GM18499 (cell line): ENCODE measurements around the gene DTL.

Source experiments
- ATAC-seq: cut with Tn5 transposase; IDR thresholded peaks from one replicate; pipeline ENCODE4 v1.9.1; 2021; ENCODE audit warnings: moderate number of reproducible peaks; ENCODE audit not compliant: insufficient read depth, unreplicated experiment

DTL gene

GRCh38 chr1:212034516-212035122, 929 bp upstream of the DTL start:
- no peak for ATAC-seq

DNA sequence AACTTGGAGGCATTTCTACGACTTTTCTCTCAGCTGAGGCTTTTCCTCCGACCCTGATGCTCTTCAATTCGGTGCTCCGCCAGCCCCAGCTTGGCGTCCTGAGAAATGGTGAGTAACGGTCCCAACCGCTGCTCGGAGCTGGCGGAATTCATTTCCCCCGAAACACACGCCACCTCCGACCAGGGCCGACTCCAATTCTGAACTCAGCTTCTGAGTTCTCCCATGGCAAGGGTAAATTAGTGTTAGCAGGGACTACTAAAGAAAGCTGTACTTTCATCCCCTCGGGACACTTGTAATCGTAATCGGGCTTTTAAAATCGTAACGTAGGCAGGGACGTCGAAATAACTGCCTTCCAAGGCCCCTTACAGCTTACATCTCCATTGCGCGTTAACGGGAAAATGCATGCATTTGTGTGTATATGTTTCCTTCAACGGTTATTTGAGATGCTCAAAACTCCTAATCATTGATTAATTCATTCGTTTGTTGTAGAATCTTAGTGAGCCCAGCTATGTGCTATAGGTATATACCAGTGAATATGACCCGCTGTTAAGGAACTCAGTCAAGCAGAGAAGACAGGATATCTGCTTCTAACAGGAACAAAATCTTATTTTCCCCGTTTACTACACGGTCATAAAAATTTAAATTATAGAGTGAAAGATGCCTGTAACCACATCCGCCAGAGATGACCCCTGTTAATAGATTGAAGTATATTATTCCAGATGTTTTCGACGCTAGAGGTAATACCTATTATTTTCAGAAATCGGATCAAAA, 472 bp downstream of the DTL start:
- peak; percentile 1 for ATAC-seq

DNA sequence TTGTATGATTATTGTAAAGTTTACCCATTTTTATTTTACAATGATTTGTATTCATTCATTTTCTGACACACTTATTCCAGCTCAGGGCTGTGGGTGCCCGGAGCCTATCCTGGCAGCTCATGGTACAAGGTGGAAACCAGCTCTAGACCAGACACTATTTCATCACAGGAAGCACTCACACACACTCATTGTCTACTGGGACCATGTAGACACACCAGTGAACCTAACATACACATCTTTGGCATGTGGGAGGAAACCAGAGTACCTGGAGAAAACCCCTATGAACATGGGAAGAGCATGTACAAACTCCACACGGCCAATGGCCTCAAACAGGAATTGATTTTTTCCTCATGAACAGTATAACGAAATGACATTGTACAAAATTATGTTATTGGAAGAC, 2.4 kb downstream of the DTL start:
- ATAC-seq: no peak

DNA sequence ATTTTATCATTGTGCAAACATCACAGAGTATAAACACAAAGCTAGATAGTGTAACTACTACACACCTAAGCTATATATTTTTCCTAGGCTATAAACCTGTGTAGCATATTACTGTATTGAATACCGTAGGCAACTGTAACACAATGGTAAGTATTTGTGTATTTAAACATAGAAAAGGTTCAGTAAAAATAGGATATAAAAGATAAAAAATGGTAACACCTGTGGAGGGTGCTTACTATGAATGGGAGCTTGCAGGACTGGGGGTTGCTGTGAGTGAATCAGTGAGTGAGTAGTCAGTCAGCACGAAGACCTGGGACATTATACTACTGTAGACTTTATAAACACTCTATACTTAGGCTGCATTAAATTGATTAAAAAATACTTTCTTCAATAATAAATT, 4.1 kb downstream of the DTL start:
- ATAC-seq: no peak

- ATAC-seq: no peak
These were observed 5.3 kb downstream of the DTL start for GRCh38 chr1:212040629-212041412.

DNA sequence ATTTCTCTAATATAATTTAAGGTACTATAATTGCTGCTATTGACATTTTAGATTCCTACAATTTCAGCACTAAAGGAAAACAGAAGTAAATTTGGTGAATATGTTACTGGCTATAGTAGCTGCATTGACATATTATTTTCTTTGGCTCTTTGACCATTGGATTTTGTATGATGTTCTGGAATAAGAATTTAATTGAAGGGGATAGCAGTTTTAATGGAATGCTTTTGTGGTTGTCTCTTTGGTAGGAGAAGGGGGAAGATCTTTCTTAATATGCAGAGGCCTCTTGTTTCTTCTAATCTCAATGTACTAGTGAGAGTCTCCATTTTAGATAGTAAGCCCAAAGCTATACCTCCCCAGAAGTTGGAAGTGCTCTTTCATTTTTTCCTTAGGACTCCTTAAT, 6.9 kb downstream of the DTL start:
- ATAC-seq: no peak

GRCh38 chr1:212044851-212045250, 9.3 kb downstream of the DTL start:
- no peak for ATAC-seq

DNA sequence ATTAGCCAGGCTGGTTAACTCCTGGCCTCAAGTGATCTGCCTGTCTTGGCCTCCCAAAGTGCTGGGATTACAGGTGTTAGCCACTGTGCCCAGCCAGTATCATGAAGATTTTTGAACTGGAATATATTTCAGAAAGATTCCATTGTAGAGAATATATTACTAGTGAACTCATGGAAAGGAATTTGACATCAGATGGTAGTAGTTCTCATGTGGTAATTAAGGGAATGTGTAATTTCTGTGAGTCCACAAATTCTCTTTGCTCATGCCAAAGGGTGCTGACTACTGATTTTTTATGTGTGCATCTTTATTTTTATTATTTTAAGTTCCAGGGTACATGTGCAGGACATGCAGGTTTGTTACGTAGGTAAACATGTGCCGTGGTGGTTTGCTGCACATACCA, 10.4 kb downstream of the DTL start:
- no peak for ATAC-seq

DNA sequence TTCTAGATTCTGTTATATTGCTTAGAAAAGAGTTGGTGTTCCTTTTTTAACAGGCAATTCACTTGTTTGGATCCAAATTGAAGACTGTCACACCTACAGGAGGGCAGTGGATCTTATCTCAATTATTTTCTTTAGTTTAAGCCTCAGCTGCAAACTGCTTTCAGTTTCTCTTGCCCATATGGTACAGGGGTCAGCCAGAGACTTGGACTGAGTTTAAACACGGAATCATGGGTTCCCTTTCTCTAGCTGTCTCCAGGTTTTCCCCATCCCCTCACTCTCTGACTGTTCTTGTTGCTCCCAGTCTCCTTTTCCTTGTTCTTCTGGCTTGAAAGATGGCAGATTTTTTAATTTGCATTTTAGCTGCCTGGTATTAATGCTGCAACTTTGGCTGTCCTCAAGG, 18.4 kb downstream of the DTL start:
- no peak for ATAC-seq

GRCh38 chr1:212055333-212055732, 19.8 kb downstream of the DTL start:
- ATAC-seq: no peak

GRCh38 chr1:212060632-212061472, 25.3 kb downstream of the DTL start:
- no peak for ATAC-seq

GRCh38 chr1:212062832-212063438, 27.4 kb downstream of the DTL start:
- ATAC-seq: no peak

DNA sequence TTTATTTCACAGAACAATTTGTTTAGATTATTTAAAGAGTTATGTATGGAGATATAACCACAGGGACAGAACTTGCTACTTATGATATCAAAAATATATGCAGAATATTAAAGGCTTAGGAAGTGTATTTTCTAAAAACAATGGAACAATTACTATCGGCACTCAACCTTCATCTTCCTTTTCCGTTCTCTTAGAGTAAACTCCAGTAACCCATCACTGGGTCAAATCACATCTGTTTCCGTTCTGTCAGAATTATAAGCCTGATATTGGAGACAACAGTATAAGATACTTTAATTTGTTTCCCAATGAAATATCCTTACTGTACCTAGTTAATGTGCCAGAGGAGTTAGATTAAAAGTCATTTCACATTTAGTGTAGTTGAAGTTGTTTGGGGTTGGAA, 32.2 kb downstream of the DTL start:
- ATAC-seq: no peak

DNA sequence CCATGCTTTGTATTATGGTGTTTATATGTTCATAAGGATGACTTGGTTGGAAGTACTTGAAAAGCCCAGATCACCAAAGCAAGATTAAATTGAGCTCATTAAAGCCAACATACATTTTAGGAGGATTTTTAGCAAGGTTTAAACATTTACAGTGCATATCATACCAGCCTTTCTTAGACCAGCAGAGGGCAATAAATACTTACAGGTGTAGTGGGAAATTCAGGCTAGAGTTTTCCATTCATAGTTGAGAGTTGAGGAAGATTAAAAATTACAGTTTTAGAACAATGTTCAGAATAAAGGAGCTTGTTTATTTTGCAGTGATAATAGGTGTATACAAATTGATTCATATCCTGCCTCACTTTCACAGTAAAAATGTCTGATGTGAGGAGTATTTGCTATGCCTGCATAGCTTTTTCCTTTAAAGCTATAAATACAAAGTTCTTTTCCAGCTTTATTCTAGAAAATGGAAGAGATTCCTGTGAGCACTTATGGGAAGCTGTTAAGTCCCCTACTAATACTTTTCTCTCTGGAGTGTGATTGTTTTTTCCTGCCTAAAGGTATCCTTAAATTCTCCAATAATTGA, 35.3 kb downstream of the DTL start:
- ATAC-seq: no peak

- ATAC-seq: no peak
These were observed 36.5 kb downstream of the DTL start for GRCh38 chr1:212072047-212072446.

DNA sequence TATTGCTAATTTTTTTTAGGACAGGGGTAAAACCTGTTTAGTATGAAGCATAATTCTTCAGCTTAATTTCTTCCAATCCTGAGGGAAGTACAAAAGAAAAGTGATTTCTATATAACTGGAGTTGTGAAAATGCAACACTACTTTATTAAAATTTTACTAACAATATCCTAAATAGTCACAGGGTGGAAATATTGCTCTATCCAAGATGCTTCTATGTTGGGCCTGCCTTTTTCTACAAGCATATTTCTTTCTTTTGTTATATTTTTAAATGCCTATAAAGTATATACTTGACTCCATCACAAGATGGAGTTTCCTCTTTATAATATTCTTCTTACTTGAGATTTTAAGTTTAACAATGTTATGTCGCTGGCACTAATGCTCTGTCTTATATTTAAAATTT, 37.9 kb downstream of the DTL start:
- no peak for ATAC-seq

- no peak for ATAC-seq
These were observed 38.8 kb downstream of the DTL start for GRCh38 chr1:212074313-212074712.

DNA sequence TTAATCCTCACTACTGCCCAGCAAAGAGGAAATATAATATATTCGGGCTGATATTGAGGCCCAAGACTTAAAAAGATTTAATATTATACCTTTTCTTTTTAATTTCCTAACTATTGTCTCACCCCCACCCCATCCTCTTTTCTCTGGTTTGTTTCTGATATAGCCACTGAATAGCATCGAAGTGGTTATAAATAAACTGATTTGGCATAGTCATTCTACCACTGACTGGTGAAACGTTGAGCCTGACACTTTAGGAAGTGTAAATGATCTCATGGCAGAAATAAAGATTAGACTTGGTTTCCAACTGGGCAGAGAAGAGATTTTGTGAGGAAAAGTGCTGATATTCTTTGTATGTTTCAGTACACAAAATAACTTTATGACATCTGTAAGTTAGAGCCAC, 39.3 kb downstream of the DTL start:
- ATAC-seq: no peak

DNA sequence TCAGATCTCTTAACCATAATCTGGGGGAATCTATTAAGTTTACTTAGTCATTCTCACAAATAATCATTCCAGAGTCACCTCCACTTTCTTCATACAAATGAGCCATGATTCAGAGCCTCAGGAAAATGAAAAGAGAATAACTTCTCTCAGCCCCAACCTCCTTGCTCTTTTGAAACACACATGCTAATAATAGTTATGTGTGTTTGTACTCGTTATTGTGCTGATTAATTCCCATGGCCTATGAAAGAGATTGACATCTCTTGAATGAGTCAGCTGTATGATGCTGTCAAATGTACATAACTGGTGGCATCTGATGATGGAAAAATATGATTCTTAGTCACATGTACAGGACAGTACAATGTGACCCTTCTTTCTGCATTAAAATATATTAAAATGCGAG, 41.5 kb downstream of the DTL start:
- no peak for ATAC-seq

DNA sequence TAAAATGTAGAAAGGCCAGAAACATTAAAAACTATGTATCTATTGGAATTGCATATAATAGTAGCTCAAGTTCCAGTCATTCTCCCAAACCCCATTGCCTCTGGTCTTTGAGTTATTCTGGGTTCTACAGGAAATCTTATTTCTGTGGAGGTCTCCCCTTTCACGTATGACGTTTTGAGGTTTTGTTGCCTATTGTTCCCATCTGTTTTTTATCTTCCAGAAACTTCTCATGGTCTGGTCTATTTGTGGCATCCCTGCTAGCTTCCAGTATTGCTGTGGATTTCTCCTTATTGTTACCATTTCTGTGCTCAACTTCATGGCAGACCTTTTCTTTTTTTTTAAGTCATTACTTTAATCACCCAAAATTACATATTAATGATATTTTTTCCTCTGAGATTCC, 43.3 kb downstream of the DTL start:
- no peak for ATAC-seq
